Measurements from ENCODE around the gene PRH2. TPM values are rescaled to one million over a fixed set of nuclear protein-coding genes. Genes with fewer than 3 reads are reported as not detected.

PRH2 gene
- total and polyA plus RNA-seq, 2 of the 8 experiments (the other 6 are each of a cell fraction or from before 2014, with no cell fraction given), result not detected

GRCh38 chr12:10889226-10889625, 39.8 kb upstream of the PRH2 start:
- FAIRE-seq (no peak), DNase-seq (ENCODE audit: low read depth in 1 of 2, low spot score in 2 of 2) (no peak)
- no peak overlapping the region for H4K5ac ChIP-seq (ENCODE audit: insufficient read length, low read depth, low read length)
- H4K20me1 ChIP-seq (replicated peaks in 1 of 2; ENCODE audit: control insufficient read depth in 1 of 2, insufficient read depth in 2 of 2, low read length in 2 of 2), result no peaks in the 10 kb centered on the region
- no peak overlapping the region for H2BK15ac ChIP-seq (ENCODE audit: low read length)
- H3K79me1 ChIP-seq (ENCODE audit: low read depth, low read length), result no peaks in the 10 kb centered on the region
- no peaks in the 10 kb centered on the region for H3K9me3 ChIP-seq (ENCODE audit: insufficient read depth in 2 of 2, low read depth in 1 of 2, low read length in 1 of 2)
- no peak overlapping the region for H4K91ac ChIP-seq (replicated peaks; ENCODE audit: insufficient read length, low read length)
- H3K23ac ChIP-seq (ENCODE audit: insufficient read length), result no peak overlapping the region
- no peak overlapping the region for H3K4ac ChIP-seq (replicated peaks; ENCODE audit: insufficient read length, low read depth, low read length)
- no peak overlapping the region for H3K27ac ChIP-seq (ENCODE audit: low read depth, low read length)
- H3K4me3 ChIP-seq (ENCODE audit: extremely low read depth in 1 of 4, insufficient read depth in 2 of 4, low read depth in 3 of 4, low read length in 4 of 4), result no peak overlapping the region
- no peaks in the 10 kb centered on the region for H3K36me3 ChIP-seq (ENCODE audit: control insufficient read depth in 2 of 4, insufficient read depth in 4 of 4, low read length in 3 of 4)
- no peak overlapping the region for H3K18ac ChIP-seq (ENCODE audit: extremely low read depth, low read length)
- H3K79me2 ChIP-seq (ENCODE audit: control insufficient read depth in 1 of 2, insufficient read depth in 2 of 2, low read length in 2 of 2), result no peaks in the 10 kb centered on the region
- peaks cover 0 to 5% (median 0%) of the 10 kb centered on the region in 4 experiments; a peak in 1 of 7 replicates for H3K4me1 ChIP-seq (replicated peaks in 1 of 4; ENCODE audit: control insufficient read depth in 3 of 4, insufficient read depth in 4 of 4, low read length in 3 of 4)
- no peak overlapping the region for H2BK5ac ChIP-seq (ENCODE audit: low read depth, low read length)
- H2AFZ ChIP-seq (ENCODE audit: low read length), result no peak overlapping the region
- H3K4me2 ChIP-seq (ENCODE audit: insufficient read depth in 1 of 2, low read depth in 2 of 2, low read length in 2 of 2), result no peak overlapping the region
- no peak overlapping the region for H2BK20ac ChIP-seq (ENCODE audit: low read length)
- no peak for TF ChIP-seq CEBPB (IDR thresholded peaks at IDR 0.05; ENCODE audit: low read depth, low read length)
- no peak for TF ChIP-seq PHF8 (conservative IDR thresholded peaks at IDR 0.05; ENCODE audit: low read depth, low read length)
- no peak for TF ChIP-seq SIRT6 (IDR thresholded peaks at IDR 0.05; ENCODE audit: low read length)
- TF ChIP-seq SP1 (IDR thresholded peaks at IDR 0.05; ENCODE audit: low read depth, low read length), result no peak
- no peak for TF ChIP-seq POU5F1 (IDR thresholded peaks at IDR 0.05; ENCODE audit: low read depth, low read length)
- TF ChIP-seq USF2 (IDR thresholded peaks at IDR 0.05; ENCODE audit: low read length), result no peak
- H3K27me3 ChIP-seq (replicated peaks in 1 of 4; ENCODE audit: control insufficient read depth in 3 of 4, extremely low read depth in 1 of 4, insufficient read depth in 3 of 4, low read length in 3 of 4), result peaks cover 0 to 1% (median 0%) of the 10 kb centered on the region in 4 experiments; a peak in 1 of 7 replicates
- H3K56ac ChIP-seq (replicated peaks; ENCODE audit: insufficient read length, low read depth, low read length), result no peak overlapping the region
- no peak overlapping the region for H3K9ac ChIP-seq (replicated peaks in 1 of 4; ENCODE audit: extremely low read depth in 1 of 4, low read depth in 3 of 4, low read length in 3 of 4)
- POLR2A ChIA-PET (ENCODE audit: partially characterized antibody), result no interaction called here
- H2BK12ac ChIP-seq (ENCODE audit: low read depth, low read length), result no peak overlapping the region
- H3K14ac ChIP-seq (ENCODE audit: insufficient read length), result no peak overlapping the region
- H2BK120ac ChIP-seq (replicated peaks; ENCODE audit: low read depth, low read length), result no peak overlapping the region
- CTCF ChIA-PET (ENCODE audit: partially characterized antibody), result interaction anchor here (0.6 to 1.3 kb wide), 2 partner anchors 287 to 1063 kb away, joined by 3 to 4 read pairs; no protein-coding TSS in a partner anchor
- H4K8ac ChIP-seq (ENCODE audit: extremely low read depth, insufficient read depth, low read length), result no peak overlapping the region
- no peaks in the 10 kb centered on the region; the same call in none of the 2 replicates for H3K23me2 ChIP-seq (ENCODE audit: low read depth, low read length)
- no peak overlapping the region for H2AK5ac ChIP-seq (ENCODE audit: low read depth, low read length)
